Amniotic stem cell (primary cell): ENCODE results near the gene RANGRF.
"Not testable (repeated sequence)": the region's sequence is repeated elsewhere in the genome, so short reads cannot be mapped to it uniquely, and the experiment has no call there.

Experiments used
- DNase-seq: peaks from one replicate; lab custom pipeline; 2025; lab: John Stamatoyannopoulos, UW

RANGRF gene

GRCh38 chr17:8288336-8289102 is at the start of gene RANGRF:
RANGRF (plus strand) TSS chr17:8288670; CDS start chr17:8288789, 119 bp downstream.
- DNase-seq: peak; percentile 29

- no peak for DNase-seq
Measured at GRCh38 chr17:8243827-8244226, 44.6 kb upstream of the RANGRF start.

- no peak for DNase-seq
Measured at GRCh38 chr17:8244768-8245167, 43.7 kb upstream of the RANGRF start.

- DNase-seq: peak; percentile 82
Measured at GRCh38 chr17:8248751-8249607, 39.5 kb upstream of the RANGRF start, which contains the start of gene PFAS. PFAS (plus strand) TSS chr17:8249289; CDS start chr17:8253938, 4,649 bp downstream.

- DNase-seq: no peak
Measured at GRCh38 chr17:8249621-8250500, 38.6 kb upstream of the RANGRF start.

- DNase-seq: not testable (repeated sequence)
Measured at GRCh38 chr17:8251411-8251810, 37.1 kb upstream of the RANGRF start.

GRCh38 chr17:8253801-8254200 is 34.7 kb upstream of the RANGRF start:
- no peak for DNase-seq

GRCh38 chr17:8254881-8255280 is 33.6 kb upstream of the RANGRF start:
- no peak for DNase-seq

GRCh38 chr17:8255499-8255898 is 33.0 kb upstream of the RANGRF start:
- no peak for DNase-seq

- DNase-seq: no peak
Measured at GRCh38 chr17:8256291-8256690, 32.2 kb upstream of the RANGRF start.

GRCh38 chr17:8256691-8257090 is 31.8 kb upstream of the RANGRF start:
- no peak for DNase-seq

- DNase-seq: no peak
Measured at GRCh38 chr17:8257801-8258200, 30.7 kb upstream of the RANGRF start.

GRCh38 chr17:8264320-8264719 is 24.1 kb upstream of the RANGRF start:
- DNase-seq: no peak

GRCh38 chr17:8264836-8265542 is 23.5 kb upstream of the RANGRF start:
- DNase-seq: no peak

- no peak for DNase-seq
Measured at GRCh38 chr17:8266648-8267479, 21.6 kb upstream of the RANGRF start.

- no peak for DNase-seq
Measured at GRCh38 chr17:8267480-8268147, 20.9 kb upstream of the RANGRF start.

- no peak for DNase-seq
Measured at GRCh38 chr17:8268550-8269298, 19.7 kb upstream of the RANGRF start.

- DNase-seq: no peak
Measured at GRCh38 chr17:8272421-8272820, 16.0 kb upstream of the RANGRF start.

- no peak for DNase-seq
Measured at GRCh38 chr17:8273884-8274444, 14.5 kb upstream of the RANGRF start.
